ENCODE results near the gene PID1. TPM values are rescaled to one million over a fixed set of nuclear protein-coding genes. Genes with fewer than 3 reads are reported as not detected.

The PID1 gene
- total and polyA plus RNA-seq, 8 donors = 10.2 to 51.2 (median 35.4) TPM

DNA sequence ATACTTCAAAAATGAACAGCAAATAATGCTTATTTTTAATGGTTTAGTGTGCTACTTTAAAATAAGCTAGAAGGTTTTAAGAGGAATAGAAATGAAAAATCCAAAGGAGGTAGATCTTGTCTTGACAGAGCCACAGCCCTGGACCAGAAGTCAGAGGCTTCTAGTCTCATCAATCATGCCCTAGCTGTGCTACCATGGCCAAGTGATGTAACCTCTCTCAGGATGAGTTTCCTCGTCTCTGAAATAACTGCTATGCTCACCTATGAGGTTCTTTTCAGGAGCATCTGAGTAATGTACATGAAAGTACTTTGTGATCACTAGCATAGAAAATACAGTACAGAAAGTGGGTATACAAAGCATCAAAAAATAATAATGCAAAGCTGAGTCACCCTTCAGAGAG is 248.4 kb downstream of the PID1 start:
- intact Hi-C loops (cut with DNase I; ENCODE audit: low total_unique reads) = no loop called here
- DNase-seq = no peak
- Histone ChIP-seq H3K9me3 (no peaks in the 10 kb centered on the region), H3K4me1 (no peaks in the 10 kb centered on the region), H3K27ac (no peak overlapping the region), H3K4me3 (no peak overlapping the region), H3K27me3 (no peaks in the 10 kb centered on the region), H3K36me3 (peaks cover 0 to 12% (median 6%) of the 10 kb centered on the region in 4 donors)
- TF ChIP-seq EP300 (IDR thresholded peaks at IDR 0.05) (no peak), POLR2AphosphoS5 (IDR thresholded peaks at IDR 0.05) (no peak), POLR2A (IDR thresholded peaks at IDR 0.05) (no peak), CTCF (IDR thresholded peaks at IDR 0.05) (no peak)
- 61 to 85% (median 79%) methylated on average over 1 of the region's 1 CpG for WGBS, 5 donors

DNA sequence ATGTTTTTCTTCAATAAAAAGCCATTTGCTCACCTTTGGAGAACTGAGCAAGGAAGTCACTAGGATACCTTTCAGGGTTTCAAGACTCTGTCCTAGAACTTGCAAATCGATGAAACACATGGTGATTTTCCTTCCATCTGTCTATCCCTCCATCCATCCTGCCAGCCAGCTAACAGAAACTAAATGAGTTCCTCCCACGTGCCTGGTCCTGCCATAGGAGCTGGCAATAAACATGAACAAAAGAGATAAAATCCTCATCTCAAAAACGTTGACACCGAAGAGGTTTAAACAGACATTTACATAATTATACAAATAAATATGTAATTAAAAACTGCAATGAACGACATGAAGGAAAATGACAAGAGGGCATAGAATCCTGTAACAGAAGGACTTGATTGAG is 249.0 kb downstream of the PID1 start:
- TF ChIP-seq EP300 (IDR thresholded peaks at IDR 0.05) = no peak
- intact Hi-C loops (cut with DNase I; ENCODE audit: low total_unique reads) = no loop called here
- DNase-seq = no peak
- no peaks in the 10 kb centered on the region for H3K9me3 ChIP-seq
- peaks cover 0 to 12% (median 6%) of the 10 kb centered on the region in 4 donors for H3K36me3 ChIP-seq
- no peak overlapping the region for H3K27ac ChIP-seq
- no peak overlapping the region for H3K4me3 ChIP-seq
- no peaks in the 10 kb centered on the region for H3K27me3 ChIP-seq
- H3K4me1 ChIP-seq = no peaks in the 10 kb centered on the region
- 68 to 84% (median 79%) methylated on average over 5 of the region's 5 CpGs for WGBS, 5 donors

DNA sequence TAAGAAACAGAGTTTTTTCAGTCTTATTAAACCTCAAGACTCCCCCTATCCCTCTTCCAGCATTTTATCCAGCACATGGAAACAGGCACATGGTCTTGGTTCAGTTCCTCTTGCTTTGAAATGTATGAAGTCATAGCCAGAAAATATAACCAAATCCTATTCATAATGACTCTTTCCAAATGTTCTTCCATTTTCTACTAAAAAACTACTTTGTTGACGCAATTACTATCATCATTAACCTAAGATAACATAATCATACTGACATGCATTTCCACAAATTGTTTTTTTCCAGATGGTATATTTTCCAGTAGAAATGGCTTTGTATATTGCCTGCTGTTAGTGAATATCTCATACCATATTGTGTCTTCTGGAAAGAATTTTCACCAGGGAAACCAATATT is 261.3 kb downstream of the PID1 start:
- no peaks in the 10 kb centered on the region for H3K27me3 ChIP-seq
- H3K4me1 ChIP-seq = no peaks in the 10 kb centered on the region
- WGBS, 5 donors = 66 to 78% (median 70%) methylated on average over 1 of the region's 1 CpG
- H3K27ac ChIP-seq = no peak overlapping the region
- H3K36me3 ChIP-seq = no peaks in the 10 kb centered on the region
- DNase-seq = no peak
- no peak overlapping the region for H3K4me3 ChIP-seq
- TF ChIP-seq CTCF (IDR thresholded peaks at IDR 0.05) (no peak), EP300 (IDR thresholded peaks at IDR 0.05) (no peak), POLR2A (IDR thresholded peaks at IDR 0.05) (no peak), POLR2AphosphoS5 (IDR thresholded peaks at IDR 0.05) (no peak)
- no peaks in the 10 kb centered on the region for H3K9me3 ChIP-seq
- intact Hi-C loops (cut with DNase I; ENCODE audit: low total_unique reads) = no loop called here

GRCh38 chr2:229003256-229003655 is 267.8 kb downstream of the PID1 start:
- H3K4me3 ChIP-seq = no peak overlapping the region
- WGBS, 5 donors = 26 to 46% (median 37%) methylated on average over 2 of the region's 2 CpGs
- TF ChIP-seq EP300 (IDR thresholded peaks at IDR 0.05) = no peak
- no peak for TF ChIP-seq POLR2A (IDR thresholded peaks at IDR 0.05)
- TF ChIP-seq CTCF (IDR thresholded peaks at IDR 0.05) = no peak
- TF ChIP-seq POLR2AphosphoS5 (IDR thresholded peaks at IDR 0.05) = no peak
- H3K27ac ChIP-seq = no peak overlapping the region
- H3K4me1 ChIP-seq = no peaks in the 10 kb centered on the region
- no peak for DNase-seq
- peaks cover 7 to 22% (median 16%) of the 10 kb centered on the region in 4 donors for H3K9me3 ChIP-seq
- intact Hi-C loops (cut with DNase I; ENCODE audit: low total_unique reads) = no loop called here
- H3K36me3 ChIP-seq = no peaks in the 10 kb centered on the region
- H3K27me3 ChIP-seq = no peaks in the 10 kb centered on the region

DNA sequence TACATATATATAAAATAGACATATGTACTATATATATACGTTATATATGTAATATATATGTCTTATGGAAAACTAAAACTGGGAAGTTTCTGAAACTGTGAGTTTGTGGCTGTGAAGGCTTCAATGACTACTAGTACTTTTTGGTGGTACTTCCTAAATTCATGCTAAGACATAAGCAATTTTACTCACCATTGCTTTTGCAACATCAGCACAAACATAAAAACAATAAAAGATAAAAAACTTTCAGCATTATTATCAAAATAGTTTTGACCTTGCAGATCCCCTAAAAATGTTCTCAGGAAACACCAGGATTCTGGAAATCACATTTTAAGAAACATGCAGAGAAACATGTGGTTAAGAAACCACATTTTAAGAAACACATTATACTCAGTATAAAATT is 269.9 kb downstream of the PID1 start:
- H3K4me1 ChIP-seq = no peaks in the 10 kb centered on the region
- DNase-seq = no peak
- H3K9me3 ChIP-seq = peaks cover 7 to 26% (median 16%) of the 10 kb centered on the region in 4 donors
- no peak overlapping the region for H3K27ac ChIP-seq
- H3K36me3 ChIP-seq = no peaks in the 10 kb centered on the region
- no peaks in the 10 kb centered on the region for H3K27me3 ChIP-seq
- TF ChIP-seq CTCF (IDR thresholded peaks at IDR 0.05) (no peak), POLR2AphosphoS5 (IDR thresholded peaks at IDR 0.05) (no peak), POLR2A (IDR thresholded peaks at IDR 0.05) (no peak), EP300 (IDR thresholded peaks at IDR 0.05) (no peak)
- 39 to 57% (median 51%) methylated on average over 1 of the region's 1 CpG for WGBS, 5 donors
- intact Hi-C loops (cut with DNase I; ENCODE audit: low total_unique reads) = no loop called here
- no peak overlapping the region for H3K4me3 ChIP-seq
